GM11168 (cell line): Measurements from ENCODE around the gene ZDHHC19.

Experiments
- in situ Hi-C: fragments of 300-500 bp; cut with MboI; formaldehyde crosslinking; loops from one replicate; pipeline ENCODE4 v1.12.0; 2022; ENCODE audit warnings: low sequenced_read_pairs; ENCODE audit not compliant: unreplicated experiment

The ZDHHC19 gene

DNA sequence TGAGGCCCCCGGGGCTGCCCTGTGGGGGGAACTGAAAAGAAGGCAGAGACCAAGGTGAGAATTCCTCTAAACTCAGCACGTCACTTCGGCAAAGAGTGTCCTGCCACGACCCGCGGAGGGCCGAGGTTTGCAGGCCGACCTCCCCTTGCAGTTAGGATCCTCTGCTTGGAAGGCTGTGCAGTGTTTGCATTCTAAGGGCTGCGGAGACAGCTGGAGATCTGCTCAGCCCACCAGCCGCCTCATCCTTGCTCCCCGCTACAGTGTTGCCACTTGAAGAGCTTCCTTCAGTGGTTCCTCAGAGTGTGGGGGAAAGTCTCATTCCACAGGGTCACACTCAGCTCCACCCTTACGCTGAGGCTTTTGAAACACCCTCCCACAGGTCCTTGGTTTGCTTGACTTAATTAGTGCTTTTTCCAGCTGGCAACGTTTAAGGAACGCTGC is 15.9 kb upstream of the ZDHHC19 start:
- in situ Hi-C loops: no loop called here

GRCh38 chr3:196225763-196226364 is 14.7 kb upstream of the ZDHHC19 start:
- in situ Hi-C loops: no loop called here

- in situ Hi-C loops: no loop called here
Observed at GRCh38 chr3:196225086-196225485, 13.9 kb upstream of the ZDHHC19 start.

DNA sequence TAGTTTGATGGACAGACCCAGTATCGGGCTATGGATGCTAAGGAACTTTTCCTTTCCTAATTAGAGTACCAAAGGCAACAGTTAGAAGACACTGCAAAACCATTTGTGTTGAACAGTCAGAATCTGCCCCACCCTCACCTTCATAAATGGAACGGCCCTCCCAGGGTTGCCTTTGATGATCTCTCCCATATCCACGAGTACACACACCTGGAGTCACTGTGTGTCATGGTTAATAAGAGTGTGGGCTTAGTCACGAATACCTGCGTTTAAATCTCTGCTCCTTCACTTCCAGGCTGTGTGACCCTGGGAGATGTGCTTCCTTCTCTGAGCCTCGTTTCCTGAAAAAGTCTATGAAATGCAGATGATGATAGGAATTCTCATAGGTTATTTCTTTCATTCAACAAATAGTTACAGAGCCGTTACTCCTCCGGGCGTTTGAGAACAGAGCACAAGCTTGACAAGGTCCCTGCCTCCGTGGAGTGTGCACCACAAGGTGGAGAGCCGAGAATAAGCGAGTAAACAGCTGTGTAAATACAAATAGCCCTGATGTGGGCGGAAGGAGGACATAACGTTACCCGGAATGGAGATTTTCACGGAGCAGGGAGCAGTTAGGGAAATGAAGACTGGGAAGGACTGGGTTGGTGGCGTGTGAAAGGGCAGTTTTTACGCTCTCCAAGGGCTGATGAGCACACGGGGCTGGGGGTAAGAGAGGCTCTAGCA is 11.8 kb upstream of the ZDHHC19 start:
- in situ Hi-C loops: loop anchor here (25.0 kb wide), 1 partner anchor 511 kb away; the partner anchor contains the start of gene MUC20

DNA sequence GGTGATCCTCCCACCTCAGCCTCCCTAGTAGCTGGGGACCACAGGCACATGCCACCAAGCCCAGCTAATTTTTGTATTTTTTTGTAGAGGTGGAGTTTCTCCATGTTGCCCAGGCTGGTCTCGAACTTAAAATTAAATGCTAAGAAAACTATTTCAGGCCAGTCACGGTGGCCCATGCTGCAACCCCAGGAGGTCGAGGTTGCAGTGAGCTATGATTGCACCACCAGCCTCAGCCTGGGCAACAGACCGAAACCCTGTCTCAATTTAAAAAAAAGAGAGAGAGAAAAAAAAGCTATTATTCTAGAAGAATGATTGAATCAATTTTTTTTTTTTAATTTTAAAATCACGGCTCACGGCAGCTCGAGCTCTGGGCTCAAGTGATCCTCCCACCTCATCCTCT is 9.8 kb upstream of the ZDHHC19 start:
- in situ Hi-C loops: loop anchor here (25.0 kb wide), 1 partner anchor 509 kb away; the partner anchor contains the start of gene MUC20

DNA sequence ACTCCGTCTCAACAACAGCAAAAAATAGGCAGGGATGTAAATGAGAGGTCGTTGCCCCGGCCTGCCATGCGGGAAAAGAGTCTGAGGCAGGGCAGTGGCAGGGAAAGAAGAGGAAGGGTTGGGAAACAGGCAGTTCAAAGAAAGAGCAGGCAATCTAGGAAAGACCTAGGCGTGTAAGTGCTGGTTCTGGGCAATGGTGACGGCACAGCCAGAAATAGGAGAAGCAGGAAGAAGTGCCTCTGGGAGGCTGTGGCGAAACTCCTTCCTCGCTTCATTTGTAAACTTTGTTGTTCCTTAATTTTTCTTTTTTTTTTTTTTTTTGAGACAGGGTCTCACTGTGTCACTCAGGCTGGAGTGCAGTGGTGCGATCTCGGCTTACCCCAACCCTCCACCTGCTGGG is 9.4 kb upstream of the ZDHHC19 start:
- in situ Hi-C loops: loop anchor here (25.0 kb wide), 1 partner anchor 508 kb away; the partner anchor contains the start of gene MUC20

DNA sequence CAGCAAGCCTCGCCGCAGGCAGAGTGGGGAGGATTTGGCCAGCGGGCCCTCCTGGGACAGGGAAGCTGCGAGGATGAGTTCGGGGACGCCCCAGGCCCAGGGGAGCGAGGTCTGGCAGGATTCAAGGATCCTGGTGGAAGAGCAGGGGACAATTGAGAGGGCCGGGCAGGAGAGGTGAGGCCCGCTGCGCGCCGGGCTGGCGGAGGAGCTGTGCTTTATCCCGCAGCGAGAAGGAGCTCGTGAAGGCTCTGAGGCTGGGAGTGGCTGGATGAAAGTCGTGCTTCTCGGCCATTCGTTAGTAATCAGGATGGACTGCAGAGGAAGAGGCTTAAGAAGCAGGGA is 8.7 kb upstream of the ZDHHC19 start:
- in situ Hi-C loops: loop anchor here (25.0 kb wide), 1 partner anchor 508 kb away; the partner anchor contains the start of gene MUC20

DNA sequence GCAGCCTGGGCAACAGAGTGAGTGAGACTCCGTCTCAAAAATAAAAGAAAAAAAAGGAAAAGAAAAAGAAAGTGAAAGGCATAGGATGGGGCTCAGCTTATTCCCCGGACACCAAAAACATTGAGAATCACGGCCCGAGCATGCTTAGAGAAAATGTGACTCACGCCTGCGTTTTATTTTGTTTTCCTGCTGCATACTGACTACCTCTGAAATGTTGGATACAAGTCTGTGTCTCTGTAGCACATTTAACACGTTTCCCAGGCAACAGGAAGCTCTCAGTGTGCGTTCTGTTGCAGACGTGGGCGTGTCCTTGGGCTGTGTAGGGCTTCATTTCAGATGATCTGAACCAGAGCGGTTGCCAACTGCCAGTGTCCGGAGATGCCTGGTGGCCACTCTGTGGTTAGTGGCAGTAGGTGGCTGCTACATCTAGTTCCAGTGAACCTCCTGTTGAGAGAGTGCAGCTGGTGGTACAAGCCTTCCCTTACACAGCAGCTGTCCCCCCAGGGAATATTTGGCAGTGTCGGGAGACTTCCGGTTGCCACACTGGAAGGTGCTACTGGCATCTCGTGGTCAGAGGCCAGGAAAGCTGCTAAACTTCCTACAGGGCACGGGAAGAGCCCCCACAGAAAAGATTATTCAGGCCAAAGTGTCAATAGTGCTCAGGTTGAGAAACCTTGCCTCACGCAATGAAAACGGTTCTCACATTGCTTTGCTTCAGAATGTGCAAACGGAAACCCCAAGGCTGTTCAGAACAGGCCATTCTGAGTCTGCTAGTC is 8.2 kb upstream of the ZDHHC19 start:
- in situ Hi-C loops: loop anchor here (25.0 kb wide), 1 partner anchor 507 kb away; the partner anchor contains the start of gene MUC20

DNA sequence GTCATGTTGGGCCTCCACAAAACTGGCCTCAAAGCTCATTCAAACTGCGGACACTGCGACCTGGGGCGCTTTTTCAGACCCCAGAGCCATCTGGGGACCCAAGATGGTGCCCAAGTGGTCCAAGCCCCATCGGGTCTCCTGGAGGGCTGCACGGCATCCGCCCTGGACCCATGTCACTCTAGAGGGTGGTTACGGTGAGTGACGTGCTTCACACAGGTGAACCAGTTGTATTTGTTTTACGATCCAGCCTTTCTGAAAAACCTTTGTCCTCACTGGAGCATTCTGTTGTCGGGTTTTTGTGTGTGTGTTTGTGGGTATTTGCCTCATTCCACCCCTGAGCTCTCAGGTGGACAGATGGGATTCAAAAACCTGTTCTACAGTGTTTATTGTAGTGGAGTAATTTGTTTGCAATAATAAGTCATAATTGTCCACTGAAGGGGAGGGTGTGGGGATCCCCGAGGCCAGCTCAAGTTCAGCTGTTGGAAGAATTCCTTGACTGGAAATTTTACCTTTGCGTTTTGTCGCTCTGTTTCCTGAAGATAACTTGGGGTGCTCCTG is 7.0 kb upstream of the ZDHHC19 start:
- in situ Hi-C loops: loop anchor here (25.0 kb wide), 1 partner anchor 506 kb away; the partner anchor contains the start of gene MUC20

DNA sequence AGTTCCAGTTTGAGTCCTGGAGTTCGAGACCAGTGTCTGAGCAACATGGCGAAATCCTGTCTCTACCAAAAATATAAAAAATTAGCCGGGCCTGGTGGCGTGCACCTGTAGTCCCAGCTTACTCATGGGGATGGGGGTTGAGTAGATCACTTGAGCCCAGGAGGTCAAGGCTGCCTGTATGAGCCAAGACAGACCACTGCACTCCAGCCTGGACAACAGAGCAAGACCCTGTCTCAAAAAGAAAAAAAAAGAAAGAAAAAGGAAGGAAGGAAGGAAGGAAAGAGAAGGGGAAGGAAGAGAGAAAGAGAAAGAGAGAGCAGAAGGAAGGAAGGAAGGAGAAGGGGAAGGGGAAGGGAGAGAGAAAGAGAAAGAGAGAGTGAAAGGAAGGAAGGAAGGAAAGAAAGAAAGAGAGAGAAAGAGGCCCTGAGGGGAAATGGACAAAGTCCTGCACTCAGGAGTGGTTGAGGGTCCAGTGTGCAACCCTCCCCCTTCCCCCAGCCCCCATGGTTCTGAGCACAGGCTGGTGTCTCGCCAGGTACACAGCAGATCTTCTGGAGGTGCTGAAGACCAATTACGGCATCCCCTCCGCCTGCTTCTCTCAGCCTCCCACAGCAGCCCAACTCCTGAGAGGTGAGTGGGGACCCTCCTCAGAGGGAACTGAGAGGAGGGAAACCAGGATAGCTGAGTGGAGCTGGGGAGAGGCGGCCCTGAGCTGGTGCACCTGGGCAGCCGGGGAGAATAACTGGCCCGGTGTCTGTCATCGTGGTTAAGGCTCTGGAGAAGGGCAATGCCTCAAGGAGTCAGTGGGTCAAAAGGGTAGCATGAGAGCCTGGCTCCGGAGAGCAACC is 6.3 kb upstream of the ZDHHC19 start:
- in situ Hi-C loops: loop anchor here (25.0 kb wide), 1 partner anchor 505 kb away; the partner anchor contains the start of gene MUC20

DNA sequence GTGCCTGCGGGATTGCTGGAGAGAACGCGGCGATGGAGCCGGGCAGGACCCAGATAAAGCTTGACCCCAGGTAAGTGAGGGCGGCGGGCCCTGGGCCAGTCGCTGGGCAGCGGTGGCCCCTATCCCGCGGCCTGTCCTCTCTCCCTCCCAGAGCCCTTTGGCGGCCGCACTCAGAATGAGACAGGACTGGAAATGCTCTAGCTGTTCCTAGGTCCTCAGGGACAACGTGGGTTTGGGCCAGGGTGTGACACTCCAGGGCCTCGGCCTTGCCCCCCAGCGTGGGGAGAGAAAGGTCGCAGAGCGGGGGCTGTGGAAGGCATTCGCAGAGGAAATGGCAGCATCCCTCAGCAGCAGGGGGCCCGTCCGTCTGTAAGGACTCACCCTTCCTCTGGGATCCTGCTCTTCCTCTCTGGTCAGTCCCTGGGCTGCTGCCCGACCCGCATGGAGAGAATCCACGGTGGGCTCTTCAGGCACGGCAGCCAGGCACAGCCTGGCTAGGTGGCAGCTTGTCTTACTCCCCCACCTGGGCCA is 5.5 kb upstream of the ZDHHC19 start:
- in situ Hi-C loops: loop anchor here (25.0 kb wide), 1 partner anchor 504 kb away; the partner anchor contains the start of gene MUC20

- in situ Hi-C loops: loop anchor here (25.0 kb wide), 1 partner anchor 504 kb away; the partner anchor contains the start of gene MUC20
Observed at GRCh38 chr3:196216089-196216564, 4.9 kb upstream of the ZDHHC19 start, which contains the start of gene SLC51A. Gene SLC51A, plus strand, starts transcription at chr3:196216534. Its CDS starts 179 bp downstream, at chr3:196216713.

GRCh38 chr3:196215493-196216020 is 4.4 kb upstream of the ZDHHC19 start:
- in situ Hi-C loops: loop anchor here (25.0 kb wide), 1 partner anchor 503 kb away; the partner anchor contains the start of gene MUC20

DNA sequence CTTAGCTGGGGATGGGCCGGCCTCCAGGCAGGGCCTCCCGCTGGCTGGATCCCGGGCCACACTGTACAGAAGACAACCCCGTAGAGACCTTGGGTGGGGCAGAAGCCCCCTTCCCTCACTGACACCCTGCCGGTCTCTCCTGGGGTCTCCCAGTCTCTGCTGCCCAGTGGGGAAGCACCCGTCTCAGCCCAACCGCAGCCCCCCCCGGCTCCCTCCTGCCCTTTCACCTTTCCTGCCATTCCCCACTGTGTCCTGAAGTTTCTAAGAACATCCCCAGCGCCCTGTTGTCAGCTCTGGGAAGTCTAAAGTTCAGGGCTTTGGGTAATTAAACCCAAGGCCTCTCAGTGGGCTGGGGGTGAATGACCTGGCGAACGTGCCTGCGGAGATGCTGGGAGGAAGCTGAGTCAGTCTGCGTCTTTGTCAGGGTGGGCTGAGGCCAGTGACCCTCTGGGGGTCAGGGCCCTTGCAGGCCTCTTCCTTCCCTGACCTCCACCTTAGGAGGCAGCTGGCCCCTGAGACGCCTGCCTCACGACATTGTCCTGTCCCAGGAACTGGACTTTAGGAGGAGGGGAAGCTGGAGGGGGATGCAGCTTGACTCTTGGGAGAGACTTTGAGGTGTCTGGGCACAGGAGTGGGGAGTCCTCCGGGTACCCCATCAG is 3.7 kb upstream of the ZDHHC19 start:
- in situ Hi-C loops: loop anchor here (25.0 kb wide), 1 partner anchor 503 kb away; the partner anchor contains the start of gene MUC20

DNA sequence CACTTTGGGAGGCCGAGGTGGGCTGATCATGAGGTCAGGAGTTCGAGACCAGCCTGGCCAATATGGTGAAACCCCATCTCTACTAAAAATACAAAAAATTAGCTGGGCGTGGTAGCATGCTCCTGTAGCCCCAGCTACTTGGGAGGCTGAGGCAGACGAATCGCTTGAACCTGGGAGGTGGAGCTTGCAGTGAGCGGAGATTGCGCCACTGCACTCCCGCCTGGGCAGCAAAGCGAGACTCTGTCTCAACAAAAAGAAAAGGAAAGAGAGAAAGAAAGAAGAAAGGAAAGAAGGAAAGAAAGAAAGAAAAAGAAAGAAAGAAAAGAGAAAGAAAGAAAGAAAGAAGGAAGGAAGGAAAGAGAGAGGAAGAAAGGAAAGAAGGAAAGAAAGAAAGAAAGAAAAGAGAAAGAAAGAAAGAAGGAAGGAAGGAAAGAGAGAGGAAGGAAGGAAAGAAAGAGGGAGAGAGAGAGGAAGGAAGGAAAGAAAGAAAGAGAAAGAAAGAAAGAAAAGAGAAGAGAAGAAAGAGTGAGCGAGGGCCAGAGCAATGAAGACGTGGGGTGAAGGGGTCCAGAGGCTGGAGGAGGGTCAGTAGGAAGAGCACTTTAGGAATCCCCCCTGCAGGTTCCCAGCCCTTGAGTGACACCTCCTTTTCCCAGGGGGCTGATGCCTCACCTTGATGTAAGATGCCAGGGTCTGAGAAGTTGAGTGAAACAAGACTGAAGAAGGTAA is 1.1 kb downstream of the ZDHHC19 start:
- in situ Hi-C loops: loop anchor here (25.0 kb wide), 1 partner anchor 498 kb away; the partner anchor contains the start of gene MUC20

GRCh38 chr3:196208942-196209695 is 2.1 kb downstream of the ZDHHC19 start:
- in situ Hi-C loops: loop anchor here (25.0 kb wide), 1 partner anchor 497 kb away; the partner anchor contains the start of gene MUC20
